NCI-H1694 treated with DMSO at 0.1 percent for 48 hours (cell line): ENCODE measurements around the gene C5.

ENCODE experiments used
- DNase-seq: peaks from one replicate; lab custom pipeline; 2025; lab: John Stamatoyannopoulos, UW

The C5 gene

DNA sequence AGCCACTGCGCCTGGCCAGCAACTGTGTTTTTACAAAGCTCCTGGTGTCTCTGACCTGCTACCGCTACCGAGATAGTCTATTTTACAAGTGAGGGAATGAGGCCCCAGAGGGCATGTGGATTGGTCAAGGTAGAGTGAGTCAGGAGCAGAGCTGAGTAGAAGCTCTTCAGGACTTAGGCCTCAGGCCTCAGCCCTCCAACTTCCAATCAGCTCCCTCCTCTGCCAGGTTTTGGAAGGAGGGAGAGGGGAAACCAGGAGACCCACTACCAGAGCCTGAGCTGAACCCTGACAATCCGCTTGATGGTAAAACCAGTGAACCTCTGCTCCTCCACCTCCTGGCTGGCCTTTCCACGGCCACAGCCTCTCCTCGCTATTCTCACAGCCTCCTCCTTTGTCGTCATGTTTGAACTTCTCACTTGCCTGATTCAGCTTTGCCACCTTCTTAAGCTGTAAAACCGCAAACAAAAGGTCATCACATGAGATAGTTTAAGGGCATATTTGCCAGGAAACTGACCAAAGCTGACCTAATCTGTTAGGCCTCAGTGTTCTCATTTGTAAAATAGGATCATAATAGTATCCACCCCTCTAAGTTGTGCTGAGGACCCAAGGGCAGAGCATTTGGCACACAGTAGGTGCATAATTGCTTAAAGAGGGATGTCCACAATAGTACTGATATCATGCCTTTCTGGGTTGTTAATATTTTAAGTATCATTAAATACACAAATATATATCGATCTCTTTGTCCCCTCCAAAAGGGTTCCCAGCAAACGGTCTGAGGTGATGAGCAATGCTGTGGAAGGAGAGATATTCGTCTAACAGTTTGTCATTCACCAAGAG, 125.2 kb downstream of the C5 start:
- no peak for DNase-seq

DNA sequence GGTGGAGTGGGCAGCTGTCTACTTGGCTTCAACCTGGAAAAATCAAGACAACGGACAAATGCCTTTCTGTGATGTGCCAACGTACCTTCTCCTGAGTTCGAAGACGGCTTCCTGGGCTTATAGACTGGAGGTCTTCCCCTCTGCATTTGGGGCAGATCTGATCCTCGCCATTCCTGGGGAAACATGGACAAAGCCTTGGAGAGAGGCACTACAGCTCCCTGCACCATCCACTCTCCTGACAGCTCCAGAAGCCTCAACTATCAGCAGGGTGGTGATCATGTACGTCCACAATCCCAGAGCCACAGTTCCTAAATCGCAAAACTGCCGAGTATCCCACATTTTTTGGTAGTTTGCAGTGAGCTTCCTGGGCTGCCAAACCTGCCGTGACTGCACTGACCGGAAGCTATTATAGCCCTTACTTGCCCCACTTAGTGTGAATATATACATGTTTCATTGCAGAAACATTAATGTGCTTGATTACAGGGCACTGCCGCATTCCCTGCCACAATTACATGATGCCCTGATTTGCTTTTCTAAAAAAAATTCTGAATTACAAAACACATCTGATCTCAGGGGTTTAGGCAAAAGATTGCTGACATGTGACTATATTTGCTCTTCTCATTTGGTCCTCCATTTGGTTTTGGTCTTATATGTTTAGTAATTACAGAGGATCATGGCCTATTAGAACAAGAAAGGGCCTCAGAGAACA, 126.3 kb downstream of the C5 start:
- DNase-seq, result no peak

DNA sequence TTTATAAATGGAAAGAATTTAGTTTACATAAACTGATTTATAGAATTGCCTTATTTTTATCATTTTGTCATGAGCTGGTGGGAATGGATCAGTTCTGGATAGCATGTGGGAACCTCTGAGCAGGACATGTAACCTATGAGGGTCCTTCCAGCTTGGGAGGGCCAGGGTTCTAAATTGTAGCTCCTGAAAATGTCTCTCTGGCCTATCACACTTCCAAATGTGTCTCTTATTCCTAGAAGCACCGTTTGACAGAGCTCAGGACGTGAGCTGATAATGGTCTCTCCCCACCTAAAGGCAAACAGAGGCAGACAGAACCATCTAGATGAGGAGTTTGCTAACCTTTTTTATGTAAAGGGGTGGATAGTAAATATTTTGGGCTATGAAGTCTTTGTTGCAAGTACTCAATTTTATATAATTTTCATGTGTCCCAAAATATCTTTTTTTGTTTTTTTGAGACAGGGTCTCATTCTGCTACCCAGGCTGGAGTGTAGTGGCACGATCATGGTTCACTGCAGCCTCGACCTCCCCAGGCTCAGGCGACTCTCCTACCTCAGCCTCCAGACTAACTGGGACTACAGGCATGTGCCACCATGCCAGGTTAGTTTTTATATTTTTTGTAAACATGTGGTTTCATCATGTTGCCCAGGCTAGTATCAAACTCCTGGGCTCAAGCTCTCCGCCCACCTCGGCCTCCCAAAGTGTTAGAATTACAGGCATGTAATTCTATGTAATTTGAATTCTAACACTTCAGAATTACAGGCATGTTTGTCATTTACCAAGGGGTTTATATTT, 127.5 kb downstream of the C5 start:
- DNase-seq, result no peak

DNA sequence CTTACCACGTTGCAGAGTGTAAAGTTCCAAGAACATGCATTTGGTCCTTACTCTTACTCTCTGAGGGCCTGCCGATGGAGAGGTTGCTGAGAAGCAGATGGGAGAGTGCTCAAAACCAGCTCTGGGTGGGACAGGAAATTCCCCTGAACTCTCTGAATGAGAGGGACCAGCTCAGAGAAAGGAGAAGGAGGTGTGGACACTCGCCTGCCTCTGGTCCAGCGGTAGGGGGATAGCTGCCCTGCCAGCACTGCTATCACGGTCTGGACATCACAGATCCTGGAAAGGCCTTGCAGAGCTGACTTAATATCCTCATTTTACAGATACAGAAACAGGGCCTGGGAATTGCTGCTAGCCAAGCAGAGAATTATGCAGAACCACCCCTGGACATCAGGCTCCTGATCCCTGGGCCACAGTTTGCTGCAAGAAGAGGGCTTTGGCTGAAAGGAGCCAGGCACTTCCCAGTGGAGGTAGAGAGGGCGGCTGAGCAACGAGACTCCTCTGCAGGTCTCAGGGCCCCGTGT, 128.4 kb downstream of the C5 start:
- no peak for DNase-seq

DNA sequence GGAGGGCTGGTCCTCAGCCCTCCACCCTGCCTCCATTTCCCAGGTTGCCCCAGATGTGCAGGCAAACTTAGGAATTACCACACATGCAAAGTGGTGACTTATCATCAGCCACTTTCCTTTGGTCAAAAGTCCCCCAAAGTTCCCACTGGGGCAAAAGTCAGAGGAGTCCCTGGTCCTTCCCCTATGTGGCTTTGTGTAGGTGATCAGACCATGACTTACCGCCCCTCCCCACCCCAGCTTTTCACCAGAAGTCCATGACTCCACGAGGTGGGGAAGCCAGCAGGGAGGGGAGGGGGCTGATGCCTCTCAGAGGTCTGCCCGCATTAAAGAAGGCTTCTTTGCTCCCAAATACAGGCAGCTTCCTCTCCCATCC, 129.3 kb downstream of the C5 start:
- DNase-seq, result no peak

DNA sequence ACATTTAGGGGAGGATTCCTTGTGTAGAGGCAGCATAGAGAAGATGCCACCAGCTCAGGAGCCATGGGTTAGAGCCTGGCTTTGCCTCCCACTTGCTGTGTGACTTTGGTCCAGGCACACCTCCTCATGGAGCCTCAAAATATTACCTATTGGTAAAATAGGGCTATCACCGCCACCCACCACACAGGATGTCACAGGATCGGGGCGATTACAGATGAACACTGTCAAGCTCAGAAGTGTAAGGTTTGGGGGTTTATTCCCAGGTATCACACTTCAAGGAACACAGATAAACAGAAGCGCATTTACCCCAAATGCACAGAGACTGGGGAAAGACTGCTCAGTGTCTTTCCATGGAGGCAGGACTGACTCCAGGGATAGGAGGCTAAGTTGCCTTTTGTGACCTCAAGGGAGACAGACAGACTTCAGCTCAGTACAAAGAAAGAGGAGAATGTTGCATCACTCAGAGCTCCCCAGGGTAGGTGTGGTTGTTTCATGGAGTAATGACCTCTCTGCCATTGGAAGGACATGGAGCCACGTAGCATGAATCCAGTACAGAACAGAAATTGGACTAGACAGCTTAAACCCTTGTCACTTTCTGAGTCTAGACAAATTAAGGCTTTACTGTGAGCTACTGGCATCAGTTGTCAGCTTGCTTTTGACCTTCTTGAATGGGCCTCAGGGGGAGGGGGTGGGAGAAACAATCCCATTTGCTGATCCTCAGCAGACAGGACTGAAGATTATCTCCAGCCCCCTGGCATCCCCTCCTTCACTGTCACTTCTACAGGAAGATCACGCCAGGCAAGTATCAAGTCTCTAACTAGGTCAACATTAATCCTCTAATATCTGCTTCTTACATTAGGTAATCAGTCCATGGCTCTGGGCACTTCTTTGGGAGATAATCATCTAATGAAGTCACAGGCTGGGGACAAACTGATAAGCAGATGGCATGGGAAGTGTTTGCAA, 130.0 kb downstream of the C5 start:
- no peak for DNase-seq

DNA sequence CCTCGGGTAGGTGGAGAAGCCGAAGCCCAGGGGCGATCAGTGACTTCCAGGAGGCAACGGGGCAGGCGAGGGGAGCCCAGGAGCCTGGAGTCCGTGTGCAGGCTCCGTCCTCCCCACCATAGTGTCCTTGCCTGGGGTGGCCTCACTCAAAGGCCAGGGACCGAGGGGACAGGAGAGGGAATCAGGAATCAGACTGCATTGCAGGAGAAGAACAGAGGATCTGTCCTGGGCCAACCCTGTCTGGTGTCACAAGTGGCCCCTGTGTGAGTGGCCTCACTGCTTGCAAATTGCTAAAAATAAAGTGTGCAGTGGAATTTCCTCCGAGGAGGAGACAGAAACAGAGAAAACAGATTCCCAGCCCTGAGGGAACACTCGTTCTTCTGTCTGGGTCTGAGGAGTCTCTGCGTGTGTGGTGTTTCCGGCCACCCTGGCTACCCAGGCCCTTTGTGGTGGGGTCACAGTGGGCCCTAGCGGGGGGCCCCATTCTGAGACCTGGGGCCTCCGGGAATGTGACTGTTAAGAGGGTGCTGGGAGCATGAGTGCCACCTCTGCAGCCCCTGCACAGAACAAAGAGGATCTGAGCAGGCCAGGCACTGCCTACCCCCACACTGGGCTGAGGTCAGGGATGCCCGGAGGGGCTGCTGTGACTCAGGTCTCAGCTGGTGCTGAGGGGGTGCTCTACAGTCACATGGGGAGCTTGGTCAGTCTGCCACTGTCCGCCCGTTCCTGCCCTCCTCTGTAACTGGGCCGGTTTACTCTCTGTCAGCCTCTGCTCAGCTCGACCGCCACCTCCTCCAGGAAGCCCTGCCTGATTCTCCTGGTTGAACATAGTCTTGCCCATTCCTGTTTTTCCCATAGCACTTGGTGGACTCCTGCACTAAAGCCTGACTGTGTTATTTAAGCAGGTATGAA, 130.9 kb downstream of the C5 start:
- no peak for DNase-seq

DNA sequence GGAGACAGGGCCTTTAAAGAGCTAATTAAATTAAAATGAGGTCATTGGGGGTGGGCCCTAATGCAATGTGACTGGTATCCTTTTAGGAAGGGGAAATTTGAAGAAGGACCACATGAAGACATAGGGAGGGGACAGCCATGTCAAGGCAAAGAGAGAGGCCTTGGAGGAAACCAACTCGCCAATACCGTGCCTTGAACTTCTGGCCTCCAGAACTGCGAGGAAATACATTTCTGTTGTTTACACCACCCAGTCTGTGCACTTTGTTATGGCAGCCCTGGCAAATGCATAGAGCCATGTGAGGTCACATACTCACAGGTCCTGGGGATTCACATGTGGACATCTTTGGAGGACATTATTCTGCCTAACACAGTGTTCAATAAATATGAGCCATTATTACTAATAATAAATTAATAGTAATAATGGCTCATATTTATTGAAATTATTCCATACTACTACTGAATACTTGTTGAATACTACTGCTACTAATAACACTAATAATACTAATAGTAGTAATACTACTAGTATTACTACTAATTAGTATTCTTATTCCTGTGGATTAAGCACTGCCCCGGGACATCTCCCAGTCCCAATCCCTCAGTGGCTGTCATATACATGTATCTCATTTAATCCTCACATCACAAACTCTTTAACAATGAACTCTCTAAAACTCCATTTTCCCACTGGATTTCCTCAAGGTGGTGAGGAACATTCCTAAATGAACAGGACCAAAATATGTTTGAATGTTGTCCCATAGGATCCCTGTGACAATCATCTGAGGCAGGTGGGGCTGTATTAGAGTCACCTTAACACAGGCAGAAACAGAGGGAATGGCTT, 131.9 kb downstream of the C5 start:
- DNase-seq, result no peak

DNA sequence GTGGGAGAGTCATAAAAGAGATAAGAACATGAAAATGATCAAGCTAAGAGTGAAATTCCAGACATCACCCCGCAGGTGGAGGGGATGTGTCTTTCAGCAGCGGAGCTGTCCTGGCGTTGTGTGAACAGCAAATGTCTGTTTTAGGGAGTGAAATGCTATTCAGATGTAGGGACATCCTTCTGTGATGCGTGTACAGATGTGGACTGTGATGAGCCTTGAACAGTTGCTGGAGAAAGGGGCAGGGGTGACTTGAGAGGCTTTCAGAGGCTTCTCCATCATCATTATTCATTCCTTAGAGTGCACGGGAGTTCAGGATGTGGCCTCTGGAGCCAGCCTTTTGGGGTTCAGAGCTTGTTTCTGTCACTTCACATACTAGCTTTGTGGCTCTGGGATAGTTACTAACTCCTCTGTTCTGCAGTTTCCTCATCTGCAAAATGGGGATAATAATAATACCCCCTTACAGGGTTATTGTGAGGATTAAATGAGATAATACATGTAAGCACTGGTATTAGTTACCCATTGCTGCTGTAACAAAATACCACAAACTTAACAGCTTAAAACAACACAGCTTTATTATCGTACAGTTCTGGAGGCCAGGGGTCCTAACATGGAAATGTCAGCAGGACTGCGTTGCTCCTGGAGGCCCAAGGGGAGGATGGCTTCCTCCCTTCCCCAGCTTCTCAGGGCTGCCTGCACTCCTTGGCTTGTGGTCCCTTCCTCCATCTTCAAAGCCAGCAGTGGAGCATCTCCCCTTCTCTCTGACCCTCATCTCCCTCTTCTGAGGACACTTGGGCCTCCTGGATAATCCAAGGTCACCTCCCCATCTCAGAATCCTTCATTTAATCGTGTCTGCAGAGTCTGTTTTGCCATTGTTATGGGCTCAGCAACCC, 132.8 kb downstream of the C5 start:
- DNase-seq, result no peak

DNA sequence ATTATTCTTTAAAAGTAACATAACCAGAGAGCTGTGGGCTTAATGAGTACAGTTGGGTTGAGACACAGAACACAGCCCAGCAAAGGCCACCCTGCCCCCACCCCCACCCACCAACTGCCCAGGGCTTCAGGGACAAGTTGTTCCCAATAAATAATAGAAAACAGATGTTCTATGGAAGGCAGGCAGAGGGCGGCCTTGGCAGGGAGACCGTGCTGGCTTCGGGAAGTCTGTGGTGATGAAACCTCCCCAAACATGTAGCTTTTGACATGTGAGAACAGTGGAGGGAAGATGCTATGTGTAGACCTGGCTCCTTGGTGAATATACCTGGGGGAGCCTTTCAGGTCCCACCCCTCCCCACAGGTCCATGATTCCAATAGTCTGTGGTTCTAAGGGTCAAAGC, 133.5 kb downstream of the C5 start:
- DNase-seq, result peak; percentile 58

DNA sequence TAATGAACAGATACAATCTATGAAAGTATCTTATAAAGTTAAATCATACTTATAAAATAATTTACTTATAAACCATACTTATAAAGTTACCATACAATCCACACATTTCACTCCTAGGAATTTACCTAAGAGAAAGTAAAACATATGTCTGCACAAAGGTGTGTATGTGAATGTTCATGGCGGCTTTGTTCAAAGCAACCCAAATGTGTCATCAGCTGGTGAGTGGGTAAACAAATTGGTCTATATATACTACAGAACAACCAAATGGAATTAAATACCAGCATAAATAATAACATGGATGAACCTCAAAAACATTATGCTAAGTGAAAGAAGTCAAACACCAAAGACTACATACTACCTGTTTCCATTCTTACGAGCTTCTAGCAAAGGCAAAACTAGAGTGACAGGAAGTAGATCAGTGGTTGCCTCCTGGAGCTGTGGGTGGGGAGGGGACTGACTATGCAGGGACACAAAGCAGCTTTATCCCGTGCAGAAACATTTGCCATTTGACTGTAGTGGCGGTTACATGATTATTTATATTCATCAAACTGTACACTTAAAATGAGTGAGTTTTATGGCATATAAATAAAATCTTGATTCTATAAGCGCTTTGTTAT, 134.1 kb downstream of the C5 start:
- peak; percentile 14 for DNase-seq

DNA sequence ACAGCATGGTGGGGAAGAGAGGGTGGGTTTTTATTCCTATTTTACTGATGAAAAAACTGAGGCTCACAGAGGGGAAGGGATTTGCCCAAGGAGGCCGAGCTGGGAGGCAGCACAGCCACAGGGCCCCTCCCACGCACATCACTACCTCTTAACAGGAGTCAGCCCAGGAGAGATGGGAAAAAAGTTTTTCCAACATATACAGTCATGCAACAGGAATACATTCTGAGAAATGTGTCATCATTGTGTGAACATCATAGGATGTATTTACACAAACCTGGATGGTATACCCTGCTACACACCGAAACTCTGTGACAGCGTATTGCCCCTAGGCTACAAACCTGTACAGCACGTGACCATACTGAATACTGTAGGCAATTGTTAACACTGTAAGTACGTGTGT, 135.1 kb downstream of the C5 start:
- DNase-seq, result no peak

DNA sequence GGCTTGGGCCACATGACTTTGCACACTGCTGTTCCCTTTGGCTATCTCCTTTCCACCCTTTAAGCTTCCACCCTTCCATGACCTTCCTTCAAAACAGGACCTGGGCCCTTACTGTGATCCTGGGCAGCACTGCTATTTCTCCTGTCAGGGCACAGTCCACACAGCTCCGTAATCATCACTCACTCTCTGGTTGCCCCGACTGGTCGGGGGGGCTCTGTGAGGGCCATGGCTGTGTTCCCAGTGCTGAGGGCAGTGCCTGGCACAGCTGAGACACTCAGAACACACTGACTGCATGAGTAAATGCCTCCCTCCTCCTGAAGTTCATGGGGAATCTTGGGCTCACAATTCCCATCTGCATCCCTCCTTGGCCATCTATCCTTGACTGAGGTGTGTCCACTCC, 135.7 kb downstream of the C5 start:
- DNase-seq, result no peak

DNA sequence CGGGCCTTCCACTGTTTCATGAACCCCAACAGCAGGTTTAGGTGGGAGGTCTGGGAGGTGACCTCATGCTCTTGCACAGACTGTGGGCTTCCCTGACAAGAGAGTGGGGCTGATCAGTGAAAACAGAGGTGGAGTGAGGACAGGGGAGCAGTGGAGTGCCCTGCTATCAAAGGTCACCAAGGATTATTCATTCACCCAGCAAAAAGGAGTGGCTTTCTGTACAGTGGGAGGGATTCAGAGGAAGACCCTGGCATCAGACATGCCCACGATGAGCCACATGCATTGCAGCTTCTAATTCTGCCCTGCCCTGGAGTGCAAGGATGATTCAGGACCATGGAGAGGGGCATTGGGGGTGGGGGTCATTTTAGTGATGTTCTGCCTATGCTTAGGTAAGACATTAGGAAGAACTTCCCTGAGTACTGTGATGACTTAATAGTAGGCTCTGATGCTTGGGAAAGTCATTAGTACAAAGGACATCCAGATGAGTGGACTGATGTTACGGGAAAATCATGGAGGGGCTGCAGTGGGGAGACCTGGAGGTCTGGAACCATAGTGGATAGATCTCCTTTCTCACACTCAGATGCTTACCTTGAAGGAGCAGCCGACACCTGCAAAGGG, 136.3 kb downstream of the C5 start:
- DNase-seq, result no peak

DNA sequence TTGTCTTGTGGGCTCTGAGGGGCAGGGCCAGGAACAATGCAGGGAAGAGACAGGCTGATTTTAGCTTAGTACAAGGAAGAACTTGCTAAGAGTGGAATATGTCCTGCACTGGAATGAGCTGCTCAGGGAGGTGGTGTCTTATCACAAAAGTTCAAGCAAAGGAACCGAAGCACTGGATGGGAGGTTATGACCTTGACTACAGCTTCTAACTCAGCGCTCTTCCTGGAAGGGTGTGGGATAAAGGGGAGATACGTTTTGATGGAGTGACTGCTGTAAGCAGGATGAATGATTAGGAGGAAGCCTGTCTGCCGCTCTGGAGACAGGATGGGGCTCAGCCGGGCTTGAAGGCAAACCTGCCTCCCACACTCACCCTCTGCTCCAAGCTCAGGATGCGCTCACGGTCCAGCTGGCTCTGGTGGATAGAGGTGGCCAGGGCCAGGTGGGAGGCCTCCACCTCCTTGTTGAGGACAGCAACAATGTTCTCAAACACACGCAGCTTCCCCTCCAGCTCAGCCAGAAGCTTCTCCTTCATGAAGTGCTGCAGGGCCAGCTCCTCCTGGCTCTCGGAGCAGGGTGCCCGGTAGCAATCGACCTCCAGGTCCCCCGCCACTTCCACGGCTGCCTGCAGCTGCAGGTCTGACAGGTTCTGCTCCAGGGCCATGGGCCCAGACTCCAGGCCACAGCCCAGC, 137.0 kb downstream of the C5 start:
- DNase-seq, result no peak

DNA sequence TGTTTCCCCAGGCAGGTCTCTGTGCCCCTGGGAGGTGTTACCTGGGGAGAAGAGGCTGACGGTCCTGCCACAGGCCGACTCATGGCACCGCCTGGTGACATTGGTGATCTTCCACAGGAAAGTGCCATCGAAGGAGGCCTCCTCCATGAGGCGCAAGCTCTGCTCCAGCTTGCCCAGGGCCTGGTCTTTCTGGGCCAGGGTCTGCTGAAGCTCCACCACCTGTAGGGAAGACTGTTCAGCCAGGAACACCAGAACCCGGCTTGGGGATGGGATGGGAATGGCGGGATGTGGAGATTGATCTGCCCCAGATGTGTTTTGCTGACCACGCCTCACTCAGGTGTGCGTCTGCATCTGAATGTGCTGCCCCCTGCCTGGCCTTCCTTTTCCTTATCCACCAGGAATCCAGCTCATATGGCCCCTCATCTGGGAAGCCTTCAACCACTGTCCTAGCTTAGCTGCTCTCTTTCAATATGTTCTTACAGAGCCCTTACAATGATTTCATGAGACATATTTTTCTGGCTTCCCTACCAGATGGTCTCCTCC, 138.7 kb downstream of the C5 start:
- no peak for DNase-seq

DNA sequence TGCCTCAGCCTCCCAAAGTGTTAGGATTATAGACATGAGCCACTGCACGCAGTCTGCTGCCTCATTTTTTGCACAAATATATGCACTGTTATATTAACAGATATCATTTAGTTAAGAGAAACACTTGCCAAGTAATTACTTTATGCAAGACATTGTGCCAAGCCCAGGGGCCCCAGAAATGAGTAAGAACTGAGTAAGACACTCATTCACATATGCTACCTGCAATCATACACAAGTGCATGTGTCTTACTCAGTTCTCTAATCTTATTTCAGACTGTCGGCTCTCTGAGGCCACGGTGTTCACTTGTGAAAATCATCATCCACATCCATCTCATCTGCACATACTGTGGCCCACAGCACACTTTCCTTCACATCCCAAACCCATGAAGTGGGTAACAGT, 139.4 kb downstream of the C5 start:
- DNase-seq, result no peak
